GM12878 (cell line): ENCODE measurements around the gene ALOXE3. TPM values are rescaled to one million over a fixed set of nuclear protein-coding genes. Genes with fewer than 3 reads are reported as not detected.

Experiments
- ATAC-seq: fragments of 200-7000 bp; cut with Tn5 transposase; 3 replicates; pipeline ENCODE4 v1.9.1; 2020; ENCODE audit warnings: mild to moderate bottlenecking, moderate library complexity
- BruUV-seq: library from RNA; stranded (reverse); fragments of 400-500 nt; replicated peaks from 2 replicates; lab custom pipeline; 2021; lab: Mats Ljungman, UMichigan
- CTCF ChIA-PET: fragments of 300-600 bp; sonication (Branson Sonifier 250); formaldehyde crosslinking; extraction: SDS; loops from one replicate; lab custom pipeline; 2021; ENCODE audit warnings: inconsistent platforms; lab: Yijun Ruan, JAX
- POLR2A ChIA-PET: fragments of 350-600 bp; formaldehyde crosslinking; extraction: SDS; loops from one replicate; lab custom pipeline; 2021; ENCODE audit warnings: inconsistent platforms; lab: Charles Lee
- RAD21 ChIA-PET: fragments of 300-600 bp; sonication (Branson Sonifier 250); formaldehyde crosslinking; loops from one replicate; lab custom pipeline; 2023; ENCODE audit warnings: antibody characterized with exemption; ENCODE audit not compliant: unreplicated experiment; lab: Charles Lee
- SMC1A ChIA-PET: fragments of 300-600 bp; sonication (Branson Sonifier 250); formaldehyde crosslinking; loops from one replicate; lab custom pipeline; 2023; ENCODE audit not compliant: unreplicated experiment, uncharacterized antibody; lab: Charles Lee
- DNase-seq: peaks from one replicate; pipeline ENCODE4 v3.0.0-alpha.2; 2011; ENCODE audit warnings: low read depth, low spot score
- FAIRE-seq: peaks from 3 replicates; lab custom pipeline; 2011; peaks lifted over from hg19 to GRCh38; lab: Jason Lieb, UNC
- H2AFZ ChIP-seq: 2 replicates; pipeline ENCODE4 v1.6.0; 2011; ENCODE audit warnings: low read depth, low read length, control low read depth; ENCODE audit not compliant: control insufficient read depth
- H3K27ac ChIP-seq: 2 replicates; pipeline ENCODE4 v1.5.1; 2011; ENCODE audit warnings: control low read depth; ENCODE audit not compliant: control insufficient read depth, insufficient read depth
- H3K27me3 ChIP-seq, 2 experiments: replicated peaks in 1 of 2; 2 replicates each; pipeline versions ENCODE4 v1.6.0 to v1.6.1; 2011; ENCODE audit warnings: low read length in 1 of 2; ENCODE audit not compliant: control insufficient read depth in 2 of 2, insufficient read depth in 2 of 2
- H3K36me3 ChIP-seq, 2 experiments: 2 replicates each; pipeline ENCODE4 v1.5.1; 2011; ENCODE audit warnings: low read length in 1 of 2; ENCODE audit not compliant: control insufficient read depth in 2 of 2, insufficient read depth in 2 of 2
- H3K4me1 ChIP-seq: 2 replicates; pipeline ENCODE4 v1.6.1; 2011; ENCODE audit warnings: mild to moderate bottlenecking, low read length, moderate library complexity, mixed read lengths; ENCODE audit not compliant: control insufficient read depth, insufficient read depth
- H3K4me2 ChIP-seq: 2 replicates; pipeline ENCODE4 v1.6.0; 2011; ENCODE audit warnings: control low read depth; ENCODE audit not compliant: control insufficient read depth, insufficient read depth
- H3K4me3 ChIP-seq: fragments of 200-600 bp; sonication (generic); 2 replicates; pipeline ENCODE4 v1.5.1; 2016
- H3K79me2 ChIP-seq: 2 replicates; pipeline ENCODE4 v1.6.0; 2011; ENCODE audit warnings: low read length; ENCODE audit not compliant: control insufficient read depth, insufficient read depth
- H3K9ac ChIP-seq: 2 replicates; pipeline ENCODE4 v1.8.0; 2011; ENCODE audit warnings: low read length, control low read depth, mixed read lengths; ENCODE audit not compliant: control insufficient read depth, insufficient read depth
- H3K9me3 ChIP-seq: replicated peaks from 3 replicates; pipeline ENCODE4 v1.5.1; 2011; ENCODE audit warnings: mild to moderate bottlenecking, low read length; ENCODE audit not compliant: control insufficient read depth, insufficient read depth
- H4K20me1 ChIP-seq: 2 replicates; pipeline ENCODE4 v1.6.0; 2011; ENCODE audit not compliant: control insufficient read depth, insufficient read depth
- BCL11A ChIP-seq: IDR thresholded peaks from 2 replicates; pipeline ENCODE4 v1.6.1; 2011; ENCODE audit warnings: low read depth, low read length
- HDAC6 ChIP-seq: fragments of 200-600 bp; sonication (generic); IDR thresholded peaks from one replicate; pipeline ENCODE4 v1.8.0; 2017; ENCODE audit warnings: antibody characterized with exemption; ENCODE audit not compliant: unreplicated experiment
- KAT2A ChIP-seq: conservative IDR thresholded peaks from 2 replicates; pipeline ENCODE4 v1.6.1; 2011; ENCODE audit warnings: low read depth, low read length; ENCODE audit not compliant: control insufficient read depth
- PML ChIP-seq: IDR thresholded peaks from 2 replicates; pipeline ENCODE4 v1.6.1; 2012; ENCODE audit warnings: low read length, inconsistent platforms
- POLR2A ChIP-seq: IDR thresholded peaks from 2 replicates; pipeline ENCODE4 v1.6.1; 2011; ENCODE audit warnings: low read depth, mild to moderate bottlenecking, low read length
- SMAD1 ChIP-seq: fragments of 450-650 bp; IDR thresholded peaks from 2 replicates; pipeline ENCODE4 v1.6.1; 2018; ENCODE audit warnings: mild to moderate bottlenecking, low read depth; ENCODE audit not compliant: partially characterized antibody
- SPI1 ChIP-seq: IDR thresholded peaks from 2 replicates; pipeline ENCODE4 v1.6.1; 2011; ENCODE audit warnings: low read depth, mild to moderate bottlenecking, low read length, moderate library complexity, borderline replicate concordance; ENCODE audit not compliant: insufficient read depth
- WRNIP1 ChIP-seq: IDR thresholded peaks from 2 replicates; pipeline ENCODE4 v1.6.1; 2011; ENCODE audit warnings: low read depth, low read length, improper control_type of control experiment, borderline replicate concordance
- WGBS: methylation state at CpG from one replicate; pipeline ENCODE4 v1.1.6; 2016; ENCODE audit warnings: low lambda C conversion rate; ENCODE audit not compliant: insufficient replicate concordance, insufficient coverage; ENCODE audit errors: missing lambda C conversion rate; 5-methylcytosine and 5-hydroxymethylcytosine counted together
- in situ Hi-C: fragments of 300-500 bp; cut with MboI; formaldehyde crosslinking; loops from 9 replicates; pipeline ENCODE4 v1.14.3; 2018; ENCODE audit warnings: mixed read lengths
- intact Hi-C: fragments of 100-400 bp; cut with micrococcal nuclease; formaldehyde crosslinking; loops from one replicate; pipeline ENCODE4 v1.14.2; 2022; ENCODE audit not compliant: unreplicated experiment
- polyA plus RNA-seq, 11 experiments: library from polyadenylated mRNA; depleted of rRNA in 4 of 11; unstranded in 6 of 11; stranded (reverse) in 5 of 11; fragments of >200 nt; fragmentation: Nextera tagmentation in 4 of 11; fragmentation: Illumina TruSeq in 1 of 11; extraction: Ambion mirVana in 4 of 11; extraction: Trizol in 1 of 11; gene quantifications; 1 replicate in 1 of 11; 2 replicates in 10 of 11; pipeline versions ENCODE4 v1.2.1 to v1.2.3, GENCODE V29; 2011 to 2016; ENCODE audit warnings: inconsistent platforms in 2 of 11, missing spikeins in 2 of 11, low read depth in 1 of 11
- total RNA-seq, 4 experiments: library from RNA; depleted of rRNA in 3 of 4; stranded (reverse); fragments of >200 nt in 3 of 4; fragmentation: Illumina TruSeq in 1 of 4; extraction: Trizol in 1 of 4; gene quantifications; 2 replicates each; pipeline versions ENCODE4 v1.2.1 to v1.2.3, GENCODE V29; 2013 to 2021
- TF ChIP-seq, protein P1 (sequence below): fragments of 450-650 bp; IDR thresholded peaks from 2 replicates; pipeline ENCODE4 v1.6.1; 2017; ENCODE audit warnings: antibody characterized with exemption, mild to moderate bottlenecking, moderate library complexity
- TF ChIP-seq, protein P2 (sequence below): fragments of 450-650 bp; IDR thresholded peaks from 2 replicates; pipeline ENCODE4 v1.6.1; 2017; ENCODE audit warnings: mild to moderate bottlenecking

ALOXE3 gene
- total and polyA plus RNA-seq, 10 of the 15 experiments (the other 5 are each of a cell fraction or from before 2014, with no cell fraction given), result 0.04 TPM; not detected in 9

DNA sequence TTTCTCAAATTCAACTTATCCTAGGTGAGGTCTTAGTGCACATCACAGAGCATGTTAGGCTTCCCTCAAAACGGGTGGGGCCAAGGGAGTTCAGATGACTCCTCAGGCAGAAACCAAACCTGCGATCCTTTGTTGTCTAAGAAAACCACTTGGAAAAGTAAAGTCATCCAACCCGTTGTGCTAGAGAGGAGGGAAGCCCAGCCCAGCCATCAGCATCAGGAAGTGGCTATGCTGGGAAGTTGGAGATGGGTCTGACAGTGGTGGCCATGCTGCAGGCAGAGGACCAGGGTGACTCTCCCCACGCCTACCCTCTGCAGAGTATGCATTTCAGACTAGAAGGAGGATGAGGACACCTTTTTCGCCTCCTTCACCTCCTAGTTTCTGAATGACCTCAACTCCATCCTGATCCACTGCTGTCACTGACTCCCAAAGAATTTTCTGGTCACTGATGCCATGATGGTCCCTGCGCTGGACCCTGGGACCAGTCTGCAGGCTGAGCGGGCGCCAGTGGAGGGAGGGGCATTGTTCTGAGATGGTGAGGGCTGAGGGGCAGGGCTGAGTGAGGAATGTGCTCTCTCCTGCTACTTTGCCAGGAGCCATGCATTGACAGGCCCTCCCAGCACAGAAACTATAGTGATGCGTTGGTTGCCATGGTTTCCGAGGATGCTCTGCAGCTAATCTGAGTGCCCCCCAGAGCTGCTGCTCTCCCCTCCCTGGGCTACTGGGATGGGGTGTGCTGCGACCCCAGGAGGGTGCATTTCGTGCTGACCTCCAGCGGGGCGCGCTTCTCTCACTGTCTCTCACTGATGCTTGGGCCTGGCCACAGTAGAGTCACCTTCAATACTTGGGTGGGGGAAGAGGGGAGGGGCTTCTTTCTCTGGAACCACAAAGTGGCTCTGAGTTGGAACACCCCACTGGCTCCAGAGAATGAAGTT, 51.2 kb downstream of the ALOXE3 start:
- 32% methylated on average over 15 of the region's 15 CpGs for WGBS
- H3K4me2 ChIP-seq, result no peak overlapping the region
- H3K27me3 ChIP-seq, result peaks cover 3% of the 10 kb centered on the region in 2 experiments
- no peak overlapping the region for H3K27ac ChIP-seq
- no TSS peak for BruUV-seq
- ATAC-seq (no peak), DNase-seq (no peak), FAIRE-seq (no peak)
- no peak overlapping the region for H2AFZ ChIP-seq
- ChIA-PET CTCF (no interaction called here), RAD21 (no interaction called here), POLR2A (no interaction called here), SMC1A (no interaction called here)
- H3K79me2 ChIP-seq, result no peaks in the 10 kb centered on the region
- no peaks in the 10 kb centered on the region for H3K36me3 ChIP-seq
- H4K20me1 ChIP-seq, result no peaks in the 10 kb centered on the region
- in situ Hi-C loops (no loop called here), intact Hi-C loops (no loop called here)
- H3K4me3 ChIP-seq, result no peak overlapping the region
- H3K9ac ChIP-seq, result no peak overlapping the region
- TF ChIP-seq PML (no peak), SMAD1 (no peak), WRNIP1 (no peak), POLR2A (no peak), KAT2A (no peak), BCL11A (no peak), HDAC6 (no peak), SPI1 (no peak)
- TF ChIP-seq, protein P1, sequence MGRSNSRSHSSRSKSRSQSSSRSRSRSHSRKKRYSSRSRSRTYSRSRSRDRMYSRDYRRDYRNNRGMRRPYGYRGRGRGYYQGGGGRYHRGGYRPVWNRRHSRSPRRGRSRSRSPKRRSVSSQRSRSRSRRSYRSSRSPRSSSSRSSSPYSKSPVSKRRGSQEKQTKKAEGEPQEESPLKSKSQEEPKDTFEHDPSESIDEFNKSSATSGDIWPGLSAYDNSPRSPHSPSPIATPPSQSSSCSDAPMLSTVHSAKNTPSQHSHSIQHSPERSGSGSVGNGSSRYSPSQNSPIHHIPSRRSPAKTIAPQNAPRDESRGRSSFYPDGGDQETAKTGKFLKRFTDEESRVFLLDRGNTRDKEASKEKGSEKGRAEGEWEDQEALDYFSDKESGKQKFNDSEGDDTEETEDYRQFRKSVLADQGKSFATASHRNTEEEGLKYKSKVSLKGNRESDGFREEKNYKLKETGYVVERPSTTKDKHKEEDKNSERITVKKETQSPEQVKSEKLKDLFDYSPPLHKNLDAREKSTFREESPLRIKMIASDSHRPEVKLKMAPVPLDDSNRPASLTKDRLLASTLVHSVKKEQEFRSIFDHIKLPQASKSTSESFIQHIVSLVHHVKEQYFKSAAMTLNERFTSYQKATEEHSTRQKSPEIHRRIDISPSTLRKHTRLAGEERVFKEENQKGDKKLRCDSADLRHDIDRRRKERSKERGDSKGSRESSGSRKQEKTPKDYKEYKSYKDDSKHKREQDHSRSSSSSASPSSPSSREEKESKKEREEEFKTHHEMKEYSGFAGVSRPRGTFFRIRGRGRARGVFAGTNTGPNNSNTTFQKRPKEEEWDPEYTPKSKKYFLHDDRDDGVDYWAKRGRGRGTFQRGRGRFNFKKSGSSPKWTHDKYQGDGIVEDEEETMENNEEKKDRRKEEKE, result no peak
- TF ChIP-seq, protein P2, sequence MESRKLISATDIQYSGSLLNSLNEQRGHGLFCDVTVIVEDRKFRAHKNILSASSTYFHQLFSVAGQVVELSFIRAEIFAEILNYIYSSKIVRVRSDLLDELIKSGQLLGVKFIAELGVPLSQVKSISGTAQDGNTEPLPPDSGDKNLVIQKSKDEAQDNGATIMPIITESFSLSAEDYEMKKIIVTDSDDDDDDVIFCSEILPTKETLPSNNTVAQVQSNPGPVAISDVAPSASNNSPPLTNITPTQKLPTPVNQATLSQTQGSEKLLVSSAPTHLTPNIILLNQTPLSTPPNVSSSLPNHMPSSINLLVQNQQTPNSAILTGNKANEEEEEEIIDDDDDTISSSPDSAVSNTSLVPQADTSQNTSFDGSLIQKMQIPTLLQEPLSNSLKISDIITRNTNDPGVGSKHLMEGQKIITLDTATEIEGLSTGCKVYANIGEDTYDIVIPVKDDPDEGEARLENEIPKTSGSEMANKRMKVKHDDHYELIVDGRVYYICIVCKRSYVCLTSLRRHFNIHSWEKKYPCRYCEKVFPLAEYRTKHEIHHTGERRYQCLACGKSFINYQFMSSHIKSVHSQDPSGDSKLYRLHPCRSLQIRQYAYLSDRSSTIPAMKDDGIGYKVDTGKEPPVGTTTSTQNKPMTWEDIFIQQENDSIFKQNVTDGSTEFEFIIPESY, result no peak
- no peaks in the 10 kb centered on the region for H3K9me3 ChIP-seq
- H3K4me1 ChIP-seq, result no peaks in the 10 kb centered on the region
